SK-N-SH (cell line): ENCODE results near the gene GXYLT2.

ENCODE experiments used
- CHD2 ChIP-seq: fragments of 150-350 bp; IDR thresholded peaks from 2 replicates; pipeline ENCODE4 v1.6.1; 2018; ENCODE audit warnings: low read length; ENCODE audit not compliant: partially characterized antibody
- CTCF ChIP-seq: fragments of 200-600 bp; sonication (generic); IDR thresholded peaks from 2 replicates; pipeline ENCODE4 v1.6.1; 2017; ENCODE audit warnings: antibody characterized with exemption, mild to moderate bottlenecking, moderate library complexity
- FOXJ3 ChIP-seq: sonication (generic); formaldehyde crosslinking; IDR thresholded peaks from 2 replicates; pipeline ENCODE4 v1.5.1; 2020; ENCODE audit warnings: mild to moderate bottlenecking, missing genetic modification reagents
- GABPA ChIP-seq: IDR thresholded peaks from 2 replicates; pipeline ENCODE4 v1.4.0; 2012; ENCODE audit warnings: low read depth, mild to moderate bottlenecking
- POLR2AphosphoS5 ChIP-seq: IDR thresholded peaks from 2 replicates; pipeline ENCODE4 v1.6.1; 2012; ENCODE audit warnings: low read depth, low read length
- SIN3A ChIP-seq: IDR thresholded peaks from 2 replicates; pipeline ENCODE4 v1.6.1; 2012; ENCODE audit warnings: low read depth, mild to moderate bottlenecking, low read length, moderate library complexity, borderline replicate concordance
- SMC3 ChIP-seq: IDR thresholded peaks from 2 replicates; pipeline ENCODE4 v1.6.1; 2012; ENCODE audit warnings: low read depth, low read length, improper control_type of control experiment
- USF1 ChIP-seq: IDR thresholded peaks from 2 replicates; pipeline ENCODE4 v1.4.0; 2012; ENCODE audit warnings: low read depth, borderline replicate concordance

GRCh38 chr3:72999951-73000350 is 112.1 kb downstream of the GXYLT2 start:
- TF ChIP-seq CTCF: no peak
- no peak for TF ChIP-seq SIN3A
- TF ChIP-seq SMC3: no peak
- TF ChIP-seq POLR2AphosphoS5: no peak
- TF ChIP-seq GABPA: no peak
- TF ChIP-seq USF1: no peak
- no peak for TF ChIP-seq CHD2
- TF ChIP-seq FOXJ3 (CRISPR knock-in tag): no peak
